SK-N-SH (cell line): ENCODE measurements around the gene UQCRHL. TPM values are rescaled to one million over a fixed set of nuclear protein-coding genes. Genes with fewer than 3 reads are reported as not detected.

ENCODE experiments used
- CTCF ChIA-PET: fragments of 300-600, 350-600 bp; formaldehyde crosslinking; extraction: SDS; loops from one replicate; lab custom pipeline; 2021; lab: Yijun Ruan, JAX
- POLR2A ChIA-PET: fragments of 350-600 bp; sonication (Branson Sonifier 250); formaldehyde crosslinking; extraction: SDS; loops from one replicate; lab custom pipeline; 2020; ENCODE audit warnings: antibody characterized with exemption, inconsistent platforms; lab: Yijun Ruan, JAX
- DNase-seq: peaks from one replicate; pipeline ENCODE4 v3.0.0; 2012
- H2AFZ ChIP-seq: fragments of 200-600 bp; sonication (generic); 2 replicates; pipeline ENCODE4 v1.8.1; 2016; ENCODE audit warnings: antibody characterized with exemption, mild to moderate bottlenecking, low read depth
- H3F3A ChIP-seq: fragments of 200-600 bp; sonication (generic); replicated peaks from 2 replicates; pipeline ENCODE3; 2016; ENCODE audit warnings: antibody characterized with exemption, mild to moderate bottlenecking; ENCODE audit not compliant: insufficient read depth
- H3K27ac ChIP-seq, 2 experiments: fragments of 200-500 bp in 1 of 2; fragments of 200-600 bp in 1 of 2; sonication (Bioruptor generic) in 1 of 2; sonication (generic), shearing (Covaris generic) in 1 of 2; 2 replicates each; pipeline versions ENCODE4 v1.5.1 to v1.6.1; 2014 to 2016; ENCODE audit warnings: low read depth in 2 of 2, inconsistent platforms in 1 of 2, low read length in 1 of 2, mild to moderate bottlenecking in 1 of 2, mixed read lengths in 1 of 2
- H3K27me3 ChIP-seq: fragments of 200-600 bp; sonication (generic), shearing (Covaris generic); 2 replicates; pipeline ENCODE4 v1.6.1; 2016; ENCODE audit warnings: mixed run types; ENCODE audit not compliant: insufficient read depth
- H3K36me3 ChIP-seq, 2 experiments: fragments of 200-500 bp in 1 of 2; fragments of 200-600 bp in 1 of 2; sonication (Bioruptor generic) in 1 of 2; sonication (generic) in 1 of 2; replicated peaks in 1 of 2; 2 replicates each; pipeline versions ENCODE3 to v1.5.1; 2014 to 2016; ENCODE audit warnings: low read length in 1 of 2, mild to moderate bottlenecking in 1 of 2; ENCODE audit not compliant: insufficient read depth in 2 of 2, control insufficient read depth in 1 of 2
- H3K4me1 ChIP-seq, 2 experiments: fragments of 200-500 bp in 1 of 2; fragments of 200-600 bp in 1 of 2; sonication (Bioruptor generic) in 1 of 2; sonication (generic), shearing (Covaris generic) in 1 of 2; 2 replicates each; pipeline versions ENCODE4 v1.5.1 to v1.6.1; 2014 to 2016; ENCODE audit warnings: low read depth in 1 of 2, low read length in 1 of 2, mixed run types in 1 of 2; ENCODE audit not compliant: insufficient read depth in 2 of 2, control insufficient read depth in 1 of 2
- H3K4me2 ChIP-seq: fragments of 200-600 bp; sonication (generic), shearing (Covaris generic); 2 replicates; pipeline ENCODE4 v1.6.1; 2017; ENCODE audit warnings: mixed run types
- H3K4me3 ChIP-seq, 2 experiments: fragments of 200-500 bp in 1 of 2; fragments of 200-600 bp in 1 of 2; sonication (Bioruptor generic) in 1 of 2; sonication (generic), shearing (Covaris generic) in 1 of 2; 2 replicates each; pipeline versions ENCODE4 v1.5.1 to v1.8.1; 2014 to 2016; ENCODE audit warnings: low read depth in 2 of 2, inconsistent platforms in 1 of 2, low read length in 1 of 2, mild to moderate bottlenecking in 1 of 2, mixed read lengths in 1 of 2, moderate library complexity in 1 of 2
- H3K79me2 ChIP-seq: fragments of 200-600 bp; sonication (generic); 2 replicates; pipeline ENCODE4 v1.8.1; 2017; ENCODE audit warnings: mild to moderate bottlenecking; ENCODE audit not compliant: insufficient read depth
- H3K9ac ChIP-seq: fragments of 200-600 bp; sonication (generic); 2 replicates; pipeline ENCODE4 v1.6.1; 2017; ENCODE audit warnings: mixed run types
- H3K9me2 ChIP-seq: fragments of 200-600 bp; sonication (generic); 2 replicates; pipeline ENCODE4 v1.6.1; 2017; ENCODE audit warnings: mixed run types
- H3K9me3 ChIP-seq: fragments of 200-600 bp; sonication (generic); 2 replicates; pipeline ENCODE4 v1.6.1; 2017; ENCODE audit warnings: mixed run types, mild to moderate bottlenecking, moderate library complexity
- H4K20me1 ChIP-seq: fragments of 200-600 bp; sonication (generic); 2 replicates; pipeline ENCODE4 v1.6.1; 2017; ENCODE audit warnings: mild to moderate bottlenecking, mixed run types; ENCODE audit not compliant: insufficient read depth
- CHD2 ChIP-seq: fragments of 150-350 bp; IDR thresholded peaks from 2 replicates; pipeline ENCODE4 v1.6.1; 2018; ENCODE audit warnings: low read length; ENCODE audit not compliant: partially characterized antibody
- EP300 ChIP-seq, 2 experiments: IDR thresholded peaks; 2 replicates each; pipeline versions ENCODE4 v1.4.0 to v1.6.1; 2012; ENCODE audit warnings: borderline replicate concordance in 1 of 2, low read depth in 1 of 2, low read length in 1 of 2
- EZH2phosphoT487 ChIP-seq: fragments of 200-600 bp; sonication (generic); IDR thresholded peaks from 2 replicates; pipeline ENCODE4 v1.6.1; 2017; ENCODE audit warnings: low read depth, mixed run types, mild to moderate bottlenecking, antibody characterized with exemption, moderate library complexity, borderline replicate concordance
- FOSL2 ChIP-seq: IDR thresholded peaks from 2 replicates; pipeline ENCODE4 v1.4.0; 2012; ENCODE audit warnings: low read depth, mild to moderate bottlenecking, moderate library complexity, borderline replicate concordance
- IRF3 ChIP-seq: fragments of 150-350 bp; IDR thresholded peaks from 2 replicates; pipeline ENCODE4 v1.6.1; 2016; ENCODE audit warnings: mild to moderate bottlenecking, low read depth, low read length
- MEF2A ChIP-seq: IDR thresholded peaks from 2 replicates; pipeline ENCODE4 v1.4.0; 2012; ENCODE audit warnings: low read depth, borderline replicate concordance
- MXI1 ChIP-seq: IDR thresholded peaks from 2 replicates; pipeline ENCODE4 v1.6.1; 2012; ENCODE audit warnings: mild to moderate bottlenecking, low read depth, low read length, improper control_type of control experiment
- NFIC ChIP-seq: IDR thresholded peaks from 2 replicates; pipeline ENCODE4 v1.4.0; 2012; ENCODE audit warnings: borderline replicate concordance
- NRF1 ChIP-seq: IDR thresholded peaks from 2 replicates; pipeline ENCODE4 v1.6.1; 2012; ENCODE audit warnings: low read depth, mild to moderate bottlenecking, low read length
- POLR2AphosphoS5 ChIP-seq: IDR thresholded peaks from 2 replicates; pipeline ENCODE4 v1.6.1; 2012; ENCODE audit warnings: low read depth, low read length
- RAD21 ChIP-seq: IDR thresholded peaks from 2 replicates; pipeline ENCODE4 v1.6.1; 2012; ENCODE audit warnings: mild to moderate bottlenecking, low read length
- RCOR1 ChIP-seq: fragments of 150-350 bp; IDR thresholded peaks from 2 replicates; pipeline ENCODE4 v1.6.1; 2017; ENCODE audit warnings: antibody characterized with exemption, low read length
- RFX5 ChIP-seq: IDR thresholded peaks from 2 replicates; pipeline ENCODE4 v1.6.1; 2012; ENCODE audit warnings: mild to moderate bottlenecking, improper control_type of control experiment, low read length
- RXRA ChIP-seq: IDR thresholded peaks from 2 replicates; pipeline ENCODE4 v1.4.0; 2012; ENCODE audit warnings: low read depth, mild to moderate bottlenecking, borderline replicate concordance
- SMC3 ChIP-seq: IDR thresholded peaks from 2 replicates; pipeline ENCODE4 v1.6.1; 2012; ENCODE audit warnings: low read depth, low read length, improper control_type of control experiment
- TAF1 ChIP-seq: IDR thresholded peaks from 2 replicates; pipeline ENCODE4 v1.6.1; 2012; ENCODE audit warnings: low read depth, mild to moderate bottlenecking, low read length, moderate library complexity, borderline replicate concordance
- TCF12 ChIP-seq: IDR thresholded peaks from 2 replicates; pipeline ENCODE4 v1.4.0; 2012
- TEAD4 ChIP-seq: IDR thresholded peaks from 2 replicates; pipeline ENCODE4 v1.4.0; 2012; ENCODE audit warnings: mild to moderate bottlenecking, borderline replicate concordance; ENCODE audit not compliant: insufficient read depth
- USF2 ChIP-seq: fragments of 150-350 bp; IDR thresholded peaks from 2 replicates; pipeline ENCODE4 v1.6.1; 2017; ENCODE audit warnings: antibody characterized with exemption, low read length, low read depth, borderline replicate concordance
- ZBTB33 ChIP-seq: IDR thresholded peaks from 2 replicates; pipeline ENCODE4 v1.4.0; 2012; ENCODE audit warnings: low read depth, borderline replicate concordance
- WGBS: methylation state at CpG from one replicate; pipeline ENCODE4 v1.1.6; 2017; ENCODE audit warnings: low lambda C conversion rate; 5-methylcytosine and 5-hydroxymethylcytosine counted together
- polyA plus RNA-seq, 3 experiments: library from polyadenylated mRNA; depleted of rRNA; stranded (reverse); fragments of >200 nt; gene quantifications; 2 replicates each; pipeline ENCODE4 v1.2.3, GENCODE V29; 2012

Gene UQCRHL
- polyA plus RNA-seq, 1 of the 3 experiments (the other 2 are of a cell fraction), result 2.8 TPM

GRCh38 chr1:15826810-15827507 is 19.5 kb upstream of the UQCRHL start:
- Histone ChIP-seq H3K36me3 (no peaks in the 10 kb centered on the region), H3K9me3 (no peaks in the 10 kb centered on the region), H3K9me2 (no peaks in the 10 kb centered on the region), H4K20me1 (no peaks in the 10 kb centered on the region), H3K4me1 (no peaks in the 10 kb centered on the region), H3K27me3 (no peaks in the 10 kb centered on the region), H2AFZ (no peak overlapping the region), H3K4me3 (no peak overlapping the region), H3K9ac (no peak overlapping the region), H3K27ac (no peak overlapping the region), H3F3A (peaks cover 8% of the 10 kb centered on the region), H3K79me2 (peaks cover 5% of the 10 kb centered on the region; the same call in 1 of the 2 replicates), H3K4me2 (no peak overlapping the region)
- no peak for TF ChIP-seq SMC3
- no peak for TF ChIP-seq TEAD4
- no peak for TF ChIP-seq RFX5
- no peak for TF ChIP-seq RXRA
- TF ChIP-seq NFIC, result no peak
- TF ChIP-seq USF2, result no peak
- TF ChIP-seq MEF2A, result no peak
- TF ChIP-seq FOSL2, result no peak
- TF ChIP-seq ZBTB33, result no peak
- TF ChIP-seq RAD21, result no peak
- TF ChIP-seq CHD2, result no peak
- no peak for TF ChIP-seq NRF1
- TF ChIP-seq IRF3, result no peak
- TF ChIP-seq TCF12, result no peak
- no peak for TF ChIP-seq POLR2AphosphoS5
- no peak for TF ChIP-seq RCOR1
- TF ChIP-seq EZH2phosphoT487, result no peak
- TF ChIP-seq TAF1, result no peak
- no peak for TF ChIP-seq EP300 (IDR thresholded peaks at IDR 0.05; ENCODE audit: borderline replicate concordance in 1 of 2, low read depth in 1 of 2, low read length in 1 of 2)
- TF ChIP-seq MXI1, result no peak
- ChIA-PET POLR2A (no interaction called here), CTCF (no interaction called here)
- 64% methylated on average over 4 of the region's 6 CpGs for WGBS
- no peak for DNase-seq
